Activated CD8-positive, alpha-beta memory T cell treated with anti-CD3 and anti-CD28 coated beads, Interleukin-2, amount 50 U/mL, for 1 hour (primary cell): ENCODE results near the gene CNKSR1.

ENCODE experiments used
- DNase-seq: peaks from one replicate; pipeline ENCODE4 v3.0.0-alpha.2; 2020; ENCODE audit errors: extremely low read depth

CNKSR1 gene

DNA sequence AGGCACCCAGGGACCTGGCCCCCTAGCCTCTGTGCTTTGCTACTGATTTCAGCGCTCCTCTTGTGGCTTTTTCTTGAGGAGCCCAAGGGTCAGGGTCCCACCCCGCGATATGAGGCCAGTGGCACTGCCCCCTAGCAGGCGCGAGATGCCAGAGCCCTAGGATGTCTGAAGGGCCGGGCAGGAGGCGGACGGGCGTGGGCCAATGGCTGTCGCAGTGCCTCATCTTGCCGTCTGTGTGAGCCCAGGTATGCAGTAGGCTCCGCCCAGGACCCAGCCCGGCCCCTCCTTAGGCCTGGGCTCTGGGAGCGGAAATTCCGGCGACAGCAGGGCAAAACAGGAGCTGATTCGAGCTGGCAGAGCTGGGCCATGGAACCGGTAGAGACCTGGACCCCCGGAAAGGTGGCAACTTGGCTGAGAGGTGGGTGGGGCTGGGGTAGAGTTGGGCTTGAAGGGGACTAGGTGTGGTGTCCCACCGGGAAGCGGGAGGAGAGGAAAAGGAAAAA lies at the start of gene CNKSR1:
Gene CNKSR1 (plus strand): TSS at position 310 of the 503 bp plus-strand sequence. CDS start 57 bp downstream, at position 367.
- DNase-seq: no peak

DNA sequence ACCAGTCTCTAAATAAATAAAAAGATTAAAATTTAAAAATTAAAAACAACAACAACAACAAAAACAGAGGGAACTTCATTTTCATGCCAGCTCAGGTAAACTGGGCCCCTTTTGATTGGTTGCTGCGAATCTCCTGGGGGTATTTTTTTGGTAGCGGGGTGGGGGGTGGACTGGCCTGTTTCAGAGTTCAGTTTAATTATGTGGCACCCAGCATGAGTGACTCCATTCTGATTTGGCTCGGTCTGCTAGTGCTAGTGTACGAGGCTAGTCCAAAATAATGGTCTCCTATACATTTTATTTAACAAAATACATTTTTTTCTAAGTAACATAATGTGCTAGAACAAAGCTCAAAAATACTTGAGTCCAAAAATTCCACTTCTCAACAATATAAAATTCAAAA lies 47.5 kb upstream of the CNKSR1 start:
- DNase-seq: no peak

DNA sequence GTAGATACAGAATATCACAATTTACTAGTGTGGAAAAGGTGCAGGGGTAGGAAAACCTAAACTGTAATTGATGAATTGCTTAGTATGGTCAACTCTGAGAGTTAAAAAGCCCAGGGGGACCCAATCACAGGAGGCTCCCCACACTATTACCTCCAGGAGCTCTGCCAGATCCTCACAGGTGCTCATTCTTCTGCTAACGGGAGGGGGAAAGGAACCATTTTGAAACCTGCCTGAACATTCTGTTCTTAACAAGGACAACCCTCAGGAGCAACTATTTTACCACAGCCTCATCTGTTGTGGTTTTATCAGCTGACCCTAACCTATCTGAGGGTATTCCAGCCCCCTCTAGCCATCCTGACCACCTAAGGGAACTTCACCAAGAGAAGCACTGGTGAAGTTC lies 46.6 kb upstream of the CNKSR1 start:
- no peak for DNase-seq

- no peak for DNase-seq
Observed at GRCh38 chr1:26132128-26132833, 45.0 kb upstream of the CNKSR1 start.

DNA sequence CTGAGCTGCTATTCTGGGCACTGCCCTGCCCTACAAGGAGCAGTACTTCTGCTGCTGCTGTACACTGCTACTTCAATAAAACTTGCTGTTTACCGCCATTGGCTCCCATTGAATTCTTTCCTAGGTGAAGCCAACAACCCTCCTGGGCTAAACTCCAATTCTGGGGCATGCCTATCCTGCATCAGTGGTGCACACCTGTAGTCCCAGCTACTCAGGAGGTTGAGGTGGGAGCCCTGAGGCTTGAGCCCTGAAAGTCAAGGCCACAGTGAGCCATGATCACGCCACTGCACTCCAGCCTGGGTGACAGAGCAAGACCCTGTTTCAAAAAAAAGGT lies 44.5 kb upstream of the CNKSR1 start:
- no peak for DNase-seq

- DNase-seq: no peak
Observed at GRCh38 chr1:26134466-26134865, 42.8 kb upstream of the CNKSR1 start.

- DNase-seq: no peak
Observed at GRCh38 chr1:26138974-26139558, 38.2 kb upstream of the CNKSR1 start.

DNA sequence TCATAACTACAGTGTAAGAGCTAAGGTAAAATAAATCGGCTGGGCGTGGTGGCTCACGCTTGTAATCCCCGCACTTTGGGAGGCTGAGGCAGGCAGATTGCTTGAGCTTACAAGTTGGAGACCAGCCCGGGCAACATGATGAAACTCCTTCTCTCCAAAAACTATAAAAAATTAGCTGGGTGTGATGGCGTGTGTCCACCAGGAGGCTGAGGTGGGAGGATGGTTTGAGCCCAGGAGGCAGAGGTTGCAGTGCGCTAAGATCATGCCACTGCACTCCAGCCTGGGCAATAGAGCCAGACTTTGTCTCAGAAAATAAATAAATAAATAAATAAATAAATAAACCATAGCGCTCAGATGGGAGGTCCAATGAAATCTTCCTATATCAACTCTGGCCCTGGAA lies 35.1 kb upstream of the CNKSR1 start:
- DNase-seq: no peak

DNA sequence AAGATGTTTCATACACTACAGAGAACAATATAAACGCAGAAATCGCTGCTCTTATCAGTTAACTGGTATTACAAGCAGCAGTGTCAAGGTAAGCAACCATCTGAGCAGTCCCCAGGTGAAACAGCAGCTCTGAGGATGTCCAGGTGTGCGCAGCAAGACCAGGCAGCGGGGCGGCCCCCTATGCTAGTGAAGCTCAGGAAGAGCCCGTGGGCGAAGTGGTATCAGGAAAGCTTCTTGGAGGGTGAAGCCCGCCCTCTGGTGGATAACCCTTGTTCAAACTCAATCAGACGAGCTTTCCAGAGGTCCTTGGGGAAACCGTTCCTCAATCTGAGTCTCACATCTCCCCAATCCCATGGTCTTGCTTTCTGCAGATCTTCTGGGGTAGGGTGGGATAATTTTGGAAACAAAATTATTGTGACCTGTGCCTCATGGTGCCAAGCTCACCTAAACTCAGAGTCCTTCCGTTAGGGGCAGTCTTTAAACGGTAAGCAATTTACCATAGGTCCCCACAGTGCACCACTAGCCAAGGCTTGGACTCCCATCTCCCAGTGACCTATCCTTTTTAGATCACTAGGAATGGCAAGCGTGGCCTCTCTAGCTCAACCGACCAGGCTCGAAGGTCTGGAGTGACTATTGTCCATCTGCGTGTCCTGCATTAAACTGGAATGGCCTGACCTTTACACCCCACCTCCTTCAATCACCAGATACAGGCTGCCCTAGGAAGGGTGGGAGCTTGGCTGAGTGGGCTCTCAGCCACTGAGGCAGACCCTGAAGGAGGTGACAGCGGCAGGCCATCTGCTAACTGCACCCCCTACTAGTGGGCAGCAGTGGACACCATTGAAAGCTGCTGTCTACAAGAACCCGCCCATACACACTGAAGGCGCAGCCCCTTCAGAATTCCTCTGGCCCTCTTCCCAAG lies 32.0 kb upstream of the CNKSR1 start:
- DNase-seq: peak; percentile 68

DNA sequence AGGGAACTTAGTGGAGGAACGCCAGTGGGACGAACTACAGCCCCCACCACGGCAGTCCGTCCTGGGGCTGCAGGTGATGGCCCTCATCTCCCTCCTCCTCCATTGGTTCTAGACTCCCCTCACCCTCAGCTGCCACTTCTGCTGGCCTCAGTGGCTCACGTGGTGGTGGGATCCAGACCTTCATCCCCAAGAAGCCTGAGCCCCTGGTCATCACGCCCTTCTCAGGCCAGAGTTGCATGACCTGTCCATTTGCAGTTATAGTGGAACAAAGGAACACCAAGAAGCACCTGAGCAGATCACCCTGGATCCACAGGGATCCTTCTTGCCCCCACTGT lies 31.4 kb upstream of the CNKSR1 start:
- DNase-seq: no peak

GRCh38 chr1:26148887-26149286 lies 28.4 kb upstream of the CNKSR1 start:
- DNase-seq: no peak

DNA sequence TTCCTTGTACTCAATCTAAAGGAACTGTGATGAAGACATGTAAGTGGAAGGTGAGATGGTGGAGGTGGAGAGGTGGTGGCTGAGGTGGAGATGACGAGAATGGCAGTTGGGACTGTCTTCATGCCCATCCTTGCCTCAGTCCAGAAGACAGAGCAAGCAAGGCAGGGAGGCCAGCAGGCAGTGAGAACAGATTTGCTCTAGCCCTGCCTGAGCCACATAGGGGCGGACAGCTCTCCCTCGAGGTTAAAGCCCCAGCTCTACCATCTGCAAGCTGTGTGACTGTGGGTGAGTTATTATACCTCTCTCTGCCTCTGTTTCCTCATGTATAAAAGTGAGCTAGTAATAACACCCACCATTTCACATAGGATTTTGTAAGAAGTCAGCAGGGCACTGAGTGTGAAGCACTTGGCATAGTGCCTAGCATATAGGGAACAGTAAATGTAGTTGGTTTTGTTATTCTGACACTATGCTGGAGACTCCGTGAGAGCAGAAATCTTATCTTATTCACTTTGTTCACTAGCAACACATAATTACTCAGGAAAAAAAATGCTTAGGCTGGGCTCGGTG lies 23.2 kb upstream of the CNKSR1 start:
- no peak for DNase-seq

DNA sequence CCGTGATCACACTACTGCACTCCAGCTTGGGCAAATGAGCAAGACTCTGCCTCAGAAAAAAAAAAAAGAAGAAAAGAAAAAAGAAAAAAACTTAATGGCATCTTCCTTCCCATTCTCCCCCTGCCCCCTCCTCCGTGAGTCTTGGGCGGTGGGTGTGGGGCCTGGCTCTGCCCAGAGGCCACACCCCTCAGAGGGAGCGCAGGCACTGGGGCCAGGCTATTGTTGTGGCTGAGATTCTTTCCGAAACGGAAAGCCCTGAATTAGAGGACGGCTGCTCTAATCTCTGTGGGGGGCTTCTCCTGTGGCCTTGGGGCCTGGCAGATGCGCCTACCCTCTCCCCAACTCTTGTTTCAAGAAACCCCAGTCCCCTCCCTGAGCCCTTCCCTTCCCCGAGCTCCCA lies 22.5 kb upstream of the CNKSR1 start:
- DNase-seq: no peak

- DNase-seq: no peak
Observed at GRCh38 chr1:26155370-26156284, 21.7 kb upstream of the CNKSR1 start.

DNA sequence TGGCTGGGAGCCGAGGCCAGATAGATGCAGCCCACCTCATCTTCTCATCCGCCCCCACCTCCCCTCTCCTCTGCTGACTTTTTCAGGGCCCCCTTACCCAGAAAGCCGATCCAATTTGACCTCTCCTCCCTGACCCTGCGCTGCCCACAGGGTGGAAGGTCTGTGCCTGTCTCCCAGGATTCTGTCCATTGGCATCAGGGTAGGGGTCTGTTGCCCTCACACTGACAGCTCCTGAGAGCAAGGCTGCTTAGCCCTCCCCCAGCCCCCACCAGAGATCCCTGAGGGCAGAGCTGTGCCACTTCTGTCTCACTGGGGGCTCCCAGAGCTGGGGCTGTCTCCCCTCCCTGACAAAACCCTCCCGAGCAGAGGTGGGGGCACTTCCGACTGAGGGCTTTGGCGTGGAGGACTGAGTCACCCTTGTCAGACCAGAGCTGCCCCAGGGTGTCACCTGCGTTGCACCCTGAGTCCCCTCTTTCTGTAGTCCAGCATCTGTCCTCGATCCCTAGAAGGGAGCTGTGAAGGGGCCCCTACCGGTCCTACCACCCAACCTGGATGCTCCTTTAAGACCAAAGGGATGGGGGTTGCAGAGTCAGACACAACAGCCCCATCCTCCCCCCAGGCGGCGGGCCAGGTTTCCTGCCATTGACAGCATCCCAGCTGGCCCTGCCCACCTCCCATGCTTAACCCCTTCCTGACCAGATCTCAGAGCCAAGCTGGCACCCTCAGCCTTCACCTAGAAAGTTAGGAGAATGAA lies 20.8 kb upstream of the CNKSR1 start:
- DNase-seq: no peak

GRCh38 chr1:26158271-26158907 lies 18.9 kb upstream of the CNKSR1 start:
- no peak for DNase-seq

GRCh38 chr1:26158908-26159742 lies 18.2 kb upstream of the CNKSR1 start, which contains the start of gene FAM110D:
Gene FAM110D (plus strand): TSS chr1:26159079. CDS start chr1:26161292, 2,213 bp downstream.
- DNase-seq: no peak

DNA sequence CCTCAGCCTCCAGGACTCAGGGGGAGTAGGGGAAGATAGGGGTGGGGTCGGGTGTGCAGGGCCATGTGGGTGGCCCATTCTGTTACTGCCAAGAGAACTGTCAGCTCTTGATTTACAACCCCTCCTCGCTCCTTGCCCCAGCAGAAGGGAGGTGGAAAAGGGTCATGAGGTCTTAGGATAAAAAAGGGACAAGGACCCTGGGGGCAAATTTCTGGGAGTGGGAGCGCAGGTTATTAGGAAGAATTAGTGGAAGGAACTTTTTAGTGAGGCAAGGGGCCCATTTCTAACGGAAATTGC lies 17.6 kb upstream of the CNKSR1 start:
- no peak for DNase-seq
